Hepatocyte (in vitro differentiated cells): Measurements from ENCODE around the gene ANKRD40.

Experiments used
- CTCF ChIP-seq: fragments of 200-600 bp; sonication (generic); IDR thresholded peaks from 2 replicates; pipeline ENCODE4 v1.5.1; 2016; ENCODE audit warnings: antibody characterized with exemption, mild to moderate bottlenecking; ENCODE audit not compliant: poor library complexity
- EZH2 ChIP-seq: fragments of 200-600 bp; sonication (generic); IDR thresholded peaks from 2 replicates; pipeline ENCODE4 v1.6.1; 2016; ENCODE audit warnings: antibody characterized with exemption, mild to moderate bottlenecking, borderline replicate concordance
- EZH2phosphoT487 ChIP-seq: fragments of 200-600 bp; sonication (generic); IDR thresholded peaks from one replicate; pipeline ENCODE4 v1.6.1; 2018; ENCODE audit warnings: antibody characterized with exemption, mild to moderate bottlenecking, low read depth, moderate library complexity; ENCODE audit not compliant: unreplicated experiment, severe bottlenecking

GRCh38 chr17:50675190-50675589, 32.5 kb downstream of the ANKRD40 start:
- TF ChIP-seq CTCF (no peak), EZH2phosphoT487 (no peak), EZH2 (no peak)
